ENCODE measurements around the gene FMN1.

The FMN1 gene

GRCh38 chr15:33182926-33183325 is 11.6 kb downstream of the FMN1 start:
- no peak for TF ChIP-seq CTCF (IDR thresholded peaks at IDR 0.05; ENCODE audit: unreplicated experiment in 3 of 3)
- no peaks in the 10 kb centered on the region for H3K9me3 Mint-ChIP-seq
- H3K36me3 Mint-ChIP-seq (ENCODE audit: low read depth), result no peaks in the 10 kb centered on the region
- H3K4me1 Mint-ChIP-seq, result no peaks in the 10 kb centered on the region
- no peak overlapping the region for H3K27ac Mint-ChIP-seq
- no peaks in the 10 kb centered on the region for H3K27me3 Mint-ChIP-seq (ENCODE audit: low read depth)
- H3K4me3 Mint-ChIP-seq, result no peak overlapping the region

- no peak overlapping the region for H3K4me3 Mint-ChIP-seq
- no peaks in the 10 kb centered on the region for H3K9me3 Mint-ChIP-seq
- H3K27me3 Mint-ChIP-seq (ENCODE audit: low read depth), result no peaks in the 10 kb centered on the region
Measured at GRCh38 chr15:33182278-33182905, 12.1 kb downstream of the FMN1 start.

GRCh38 chr15:33179874-33180273 is 14.6 kb downstream of the FMN1 start:
- no peaks in the 10 kb centered on the region for H3K4me1 Mint-ChIP-seq
- H3K27me3 Mint-ChIP-seq (ENCODE audit: low read depth), result no peaks in the 10 kb centered on the region
- H3K36me3 Mint-ChIP-seq (ENCODE audit: low read depth), result no peaks in the 10 kb centered on the region
- H3K9me3 Mint-ChIP-seq, result no peaks in the 10 kb centered on the region
- no peak overlapping the region for H3K4me3 Mint-ChIP-seq
- H3K27ac Mint-ChIP-seq, result no peak overlapping the region
- TF ChIP-seq CTCF (IDR thresholded peaks at IDR 0.05; ENCODE audit: unreplicated experiment in 3 of 3), result no peak

More at GRCh38 chr15:33182278-33182905, 12.1 kb downstream of the FMN1 start:
- Mint-ChIP-seq H3K27ac (no peak overlapping the region), H3K36me3 (ENCODE audit: low read depth) (no peaks in the 10 kb centered on the region), H3K4me1 (no peaks in the 10 kb centered on the region)
- no peak for TF ChIP-seq CTCF (IDR thresholded peaks at IDR 0.05; ENCODE audit: unreplicated experiment in 3 of 3)

- TF ChIP-seq CTCF (IDR thresholded peaks at IDR 0.05; ENCODE audit: unreplicated experiment in 3 of 3), result no peak
- peaks cover 3% of the 10 kb centered on the region for H3K36me3 Mint-ChIP-seq (ENCODE audit: low read depth)
- no peaks in the 10 kb centered on the region for H3K9me3 Mint-ChIP-seq
- no peak overlapping the region for H3K27ac Mint-ChIP-seq
- H3K4me3 Mint-ChIP-seq, result no peak overlapping the region
- H3K4me1 Mint-ChIP-seq, result no peaks in the 10 kb centered on the region
- no peaks in the 10 kb centered on the region for H3K27me3 Mint-ChIP-seq (ENCODE audit: low read depth)
Measured at GRCh38 chr15:33171202-33171601, 23.3 kb downstream of the FMN1 start.

GRCh38 chr15:33169625-33170024 is 24.9 kb downstream of the FMN1 start:
- Mint-ChIP-seq H3K9me3 (no peaks in the 10 kb centered on the region), H3K4me3 (no peak overlapping the region), H3K27ac (no peak overlapping the region), H3K27me3 (ENCODE audit: low read depth) (no peaks in the 10 kb centered on the region), H3K36me3 (ENCODE audit: low read depth) (peaks cover 3% of the 10 kb centered on the region), H3K4me1 (no peaks in the 10 kb centered on the region)
- TF ChIP-seq CTCF (IDR thresholded peaks at IDR 0.05; ENCODE audit: unreplicated experiment in 3 of 3), result no peak

- no peaks in the 10 kb centered on the region for H3K4me1 Mint-ChIP-seq
- H3K27me3 Mint-ChIP-seq (ENCODE audit: low read depth), result no peaks in the 10 kb centered on the region
- TF ChIP-seq CTCF (IDR thresholded peaks at IDR 0.05; ENCODE audit: unreplicated experiment in 3 of 3), result no peak
- no peaks in the 10 kb centered on the region for H3K9me3 Mint-ChIP-seq
- no peak overlapping the region for H3K27ac Mint-ChIP-seq
- no peak overlapping the region for H3K4me3 Mint-ChIP-seq
- peaks cover 3% of the 10 kb centered on the region for H3K36me3 Mint-ChIP-seq (ENCODE audit: low read depth)
Measured at GRCh38 chr15:33168444-33168843, 26.1 kb downstream of the FMN1 start.

All from nephron (organoid).